Measurements from ENCODE around the gene SMIM1.
A peak's percentile ranks its signal among the peaks of the same experiment; 100 is the strongest.

Gene SMIM1

DNA sequence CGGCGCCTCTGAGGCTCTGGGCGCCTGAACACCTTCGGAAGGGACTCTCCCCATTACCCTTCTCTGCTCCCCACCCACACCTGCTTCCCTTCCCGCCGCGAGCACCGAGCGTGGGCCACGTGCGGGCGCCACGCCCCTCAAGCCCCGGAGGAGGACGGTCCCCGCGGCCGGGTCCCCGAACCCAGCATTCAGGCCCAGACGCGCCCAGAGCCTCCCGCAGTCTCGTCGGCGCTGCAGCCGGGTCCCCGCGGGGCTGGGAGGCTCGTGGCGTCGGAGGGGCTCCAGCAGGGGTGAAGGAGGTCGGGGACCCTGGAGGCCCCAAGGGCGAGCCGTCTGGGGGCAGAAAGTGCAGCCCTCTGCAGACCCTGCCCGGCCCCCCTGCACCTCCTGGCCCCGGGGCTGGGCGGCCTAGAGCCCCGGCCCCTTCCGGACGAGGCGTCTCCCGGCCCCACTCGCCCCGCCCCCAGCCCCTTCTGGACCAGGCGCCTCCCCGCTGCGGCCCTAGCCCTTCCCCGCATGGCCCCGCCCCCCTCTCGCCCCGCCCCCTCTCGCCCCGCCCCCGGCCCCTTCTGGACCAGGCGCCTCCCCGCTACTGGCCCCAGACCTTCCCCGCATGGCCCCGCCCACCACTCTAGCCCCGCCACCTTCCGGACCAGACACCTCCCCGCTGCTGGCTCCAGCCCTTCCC, 378 bp upstream of the SMIM1 start:
- no peaks in the 10 kb centered on the region for H3K27me3 ChIP-seq (ENCODE audit: insufficient read depth, poor library complexity, severe bottlenecking)
- H3K9me3 ChIP-seq (ENCODE audit: severe bottlenecking): no peaks in the 10 kb centered on the region
- H3K4me3 ChIP-seq (ENCODE audit: severe bottlenecking): peak overlapping the region; percentile 53
- TF ChIP-seq, protein P1, sequence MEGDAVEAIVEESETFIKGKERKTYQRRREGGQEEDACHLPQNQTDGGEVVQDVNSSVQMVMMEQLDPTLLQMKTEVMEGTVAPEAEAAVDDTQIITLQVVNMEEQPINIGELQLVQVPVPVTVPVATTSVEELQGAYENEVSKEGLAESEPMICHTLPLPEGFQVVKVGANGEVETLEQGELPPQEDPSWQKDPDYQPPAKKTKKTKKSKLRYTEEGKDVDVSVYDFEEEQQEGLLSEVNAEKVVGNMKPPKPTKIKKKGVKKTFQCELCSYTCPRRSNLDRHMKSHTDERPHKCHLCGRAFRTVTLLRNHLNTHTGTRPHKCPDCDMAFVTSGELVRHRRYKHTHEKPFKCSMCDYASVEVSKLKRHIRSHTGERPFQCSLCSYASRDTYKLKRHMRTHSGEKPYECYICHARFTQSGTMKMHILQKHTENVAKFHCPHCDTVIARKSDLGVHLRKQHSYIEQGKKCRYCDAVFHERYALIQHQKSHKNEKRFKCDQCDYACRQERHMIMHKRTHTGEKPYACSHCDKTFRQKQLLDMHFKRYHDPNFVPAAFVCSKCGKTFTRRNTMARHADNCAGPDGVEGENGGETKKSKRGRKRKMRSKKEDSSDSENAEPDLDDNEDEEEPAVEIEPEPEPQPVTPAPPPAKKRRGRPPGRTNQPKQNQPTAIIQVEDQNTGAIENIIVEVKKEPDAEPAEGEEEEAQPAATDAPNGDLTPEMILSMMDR (IDR thresholded peaks at IDR 0.05; ENCODE audit: poor library complexity, severe bottlenecking): no peak
- no peaks in the 10 kb centered on the region for H3K4me1 ChIP-seq (ENCODE audit: insufficient read depth, poor library complexity, severe bottlenecking)
- DNase-seq (ENCODE audit: low spot score) (peak; percentile 88), ATAC-seq (ENCODE audit: low read depth) (peak; percentile 76)
- no peak overlapping the region for H3K27ac ChIP-seq (ENCODE audit: poor library complexity, severe bottlenecking)
- no peaks in the 10 kb centered on the region for H3K36me3 ChIP-seq (ENCODE audit: low read depth)

DNA sequence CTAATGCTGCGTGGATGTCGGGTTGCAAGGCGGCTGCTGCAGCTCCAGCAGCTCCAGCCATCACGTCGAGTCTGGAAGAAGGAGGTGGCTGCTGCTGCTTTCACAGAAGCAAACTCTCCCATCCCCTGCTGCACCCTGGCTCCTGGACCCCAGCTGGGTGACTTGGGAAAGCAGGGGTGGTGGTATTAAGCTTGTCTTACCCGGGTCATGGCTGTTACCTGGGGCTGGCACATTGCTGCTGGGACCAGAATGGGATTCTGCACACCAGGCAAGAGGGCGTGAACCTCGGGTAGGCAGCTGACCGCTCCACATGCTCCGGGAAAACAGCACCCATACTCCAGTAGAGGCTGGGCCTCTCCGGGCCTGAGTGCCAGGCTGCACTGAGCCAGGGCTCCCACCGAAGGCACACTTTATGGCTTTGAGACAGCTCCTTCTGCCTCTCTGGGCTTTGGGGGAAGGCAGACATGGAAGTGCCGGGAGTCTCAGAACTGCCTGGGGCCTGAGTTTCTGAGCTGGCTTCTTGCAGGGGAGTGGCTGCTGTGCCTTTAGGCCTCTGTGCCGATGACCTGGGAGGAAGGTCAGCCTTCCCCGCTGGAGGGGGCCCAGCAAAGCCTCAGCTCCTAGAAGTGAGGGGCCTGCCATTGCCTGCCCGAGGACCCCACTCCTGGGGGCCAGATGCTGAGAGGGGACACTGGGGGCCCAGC, 1.2 kb downstream of the SMIM1 start:
- DNase-seq (ENCODE audit: low spot score) (no peak), ATAC-seq (ENCODE audit: low read depth) (no peak)
- no peak overlapping the region for H3K4me3 ChIP-seq (ENCODE audit: severe bottlenecking)
- no peaks in the 10 kb centered on the region for H3K27me3 ChIP-seq (ENCODE audit: insufficient read depth, poor library complexity, severe bottlenecking)
- H3K9me3 ChIP-seq (ENCODE audit: severe bottlenecking): no peaks in the 10 kb centered on the region
- no peaks in the 10 kb centered on the region for H3K4me1 ChIP-seq (ENCODE audit: insufficient read depth, poor library complexity, severe bottlenecking)
- no peaks in the 10 kb centered on the region for H3K36me3 ChIP-seq (ENCODE audit: low read depth)
- TF ChIP-seq, protein P1 (IDR thresholded peaks at IDR 0.05; ENCODE audit: poor library complexity, severe bottlenecking): no peak
- no peak overlapping the region for H3K27ac ChIP-seq (ENCODE audit: poor library complexity, severe bottlenecking)

DNA sequence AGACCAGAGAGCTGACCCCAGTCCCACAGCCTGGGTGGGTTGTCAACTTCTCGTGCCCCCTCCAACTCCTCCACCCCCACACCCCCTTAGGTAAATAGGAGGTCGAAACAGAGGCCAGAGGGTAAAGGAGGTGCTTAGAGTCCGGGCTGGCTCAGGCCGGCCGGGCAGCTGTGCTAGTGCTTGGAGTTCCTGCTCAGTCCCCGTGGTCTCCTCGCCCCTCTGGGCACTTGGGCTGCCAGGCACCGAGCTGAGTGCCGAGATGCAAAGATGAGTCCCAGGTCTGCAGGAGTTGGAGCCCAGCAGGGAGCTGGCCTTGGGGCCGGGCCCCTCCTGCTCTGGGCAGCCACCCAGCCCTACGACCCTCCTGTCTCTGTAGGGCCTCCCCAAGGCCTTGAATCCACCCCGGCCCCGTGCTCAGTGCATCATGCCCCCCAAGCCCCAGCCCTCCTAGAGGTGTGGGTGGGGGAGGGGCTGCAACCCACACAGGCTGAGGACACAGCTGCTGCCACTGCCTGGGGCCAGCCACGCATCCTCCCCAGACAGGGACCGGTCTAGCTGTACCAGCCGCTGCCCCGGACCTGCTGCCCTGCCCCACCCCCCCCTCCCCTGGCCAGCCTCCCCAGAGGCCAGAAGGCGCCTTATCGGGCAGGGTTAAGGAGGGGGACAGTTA, 1.9 kb downstream of the SMIM1 start:
- DNase-seq (ENCODE audit: low spot score): no peak
- no peaks in the 10 kb centered on the region for H3K4me1 ChIP-seq (ENCODE audit: insufficient read depth, poor library complexity, severe bottlenecking)

DNA sequence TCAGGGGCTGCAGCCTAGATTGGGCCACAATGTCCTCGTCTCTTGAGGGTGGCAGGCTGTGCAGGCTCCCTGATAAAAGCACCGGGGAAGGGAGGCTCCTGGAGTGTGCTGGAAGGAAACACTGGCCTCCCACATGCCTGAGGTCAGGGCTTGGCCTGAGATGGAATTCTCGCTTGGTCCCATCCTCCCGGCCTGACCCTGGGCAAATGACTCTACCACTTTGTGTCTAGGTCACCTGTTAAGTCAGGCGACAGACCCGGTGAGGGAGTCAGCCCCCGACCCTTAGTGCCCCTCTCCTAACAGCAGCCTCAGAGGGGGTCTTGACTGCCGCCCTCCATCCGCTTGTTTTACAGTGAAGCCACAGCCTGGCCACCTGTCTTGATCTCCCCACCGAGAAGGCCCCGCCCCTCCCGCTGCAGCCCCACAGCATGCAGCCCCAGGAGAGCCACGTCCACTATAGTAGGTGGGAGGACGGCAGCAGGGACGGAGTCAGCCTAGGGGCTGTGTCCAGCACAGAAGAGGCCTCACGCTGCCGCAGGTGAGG, 2.5 kb downstream of the SMIM1 start:
- peaks cover 2% of the 10 kb centered on the region; the same call in 1 of the 2 replicates for H3K36me3 ChIP-seq (ENCODE audit: low read depth)
- DNase-seq (ENCODE audit: low spot score) (no peak), ATAC-seq (ENCODE audit: low read depth) (no peak)
- no peak overlapping the region for H3K4me3 ChIP-seq (ENCODE audit: severe bottlenecking)
- no peaks in the 10 kb centered on the region for H3K27me3 ChIP-seq (ENCODE audit: insufficient read depth, poor library complexity, severe bottlenecking)
- H3K9me3 ChIP-seq (ENCODE audit: severe bottlenecking): no peaks in the 10 kb centered on the region
- H3K4me1 ChIP-seq (ENCODE audit: insufficient read depth, poor library complexity, severe bottlenecking): no peaks in the 10 kb centered on the region
- no peak overlapping the region for H3K27ac ChIP-seq (ENCODE audit: poor library complexity, severe bottlenecking)
- TF ChIP-seq, protein P1 (IDR thresholded peaks at IDR 0.05; ENCODE audit: poor library complexity, severe bottlenecking): no peak

More for the DNA sequence above, 1.9 kb downstream of the SMIM1 start:
- Histone ChIP-seq H3K27me3 (ENCODE audit: insufficient read depth, poor library complexity, severe bottlenecking) (no peaks in the 10 kb centered on the region), H3K36me3 (ENCODE audit: low read depth) (no peaks in the 10 kb centered on the region; the same call in 1 of the 2 replicates), H3K27ac (ENCODE audit: poor library complexity, severe bottlenecking) (no peak overlapping the region), H3K4me3 (ENCODE audit: severe bottlenecking) (no peak overlapping the region), H3K9me3 (ENCODE audit: severe bottlenecking) (no peaks in the 10 kb centered on the region)
- TF ChIP-seq, protein P1 (IDR thresholded peaks at IDR 0.05; ENCODE audit: poor library complexity, severe bottlenecking): no peak
- ATAC-seq (ENCODE audit: low read depth): no peak

Data from RWPE2 (cell line).